A673 (cell line): ENCODE results near the gene CPPED1.

ENCODE experiments used
- EZH2 ChIP-seq: fragments of 200-600 bp; sonication (generic); IDR thresholded peaks from 2 replicates; pipeline ENCODE4 v1.6.1; 2017; ENCODE audit warnings: borderline replicate concordance, low read depth, mild to moderate bottlenecking, mixed read lengths, antibody characterized with exemption, low read length; ENCODE audit not compliant: poor library complexity, severe bottlenecking
- TF ChIP-seq, protein P1 (sequence below): fragments of 300-800, 200-600 bp; sonication (generic); conservative IDR thresholded peaks from 2 replicates; pipeline ENCODE4 v1.5.1; 2017; ENCODE audit warnings: low read depth, mild to moderate bottlenecking, antibody characterized with exemption, low read length, moderate library complexity, mixed read lengths

DNA sequence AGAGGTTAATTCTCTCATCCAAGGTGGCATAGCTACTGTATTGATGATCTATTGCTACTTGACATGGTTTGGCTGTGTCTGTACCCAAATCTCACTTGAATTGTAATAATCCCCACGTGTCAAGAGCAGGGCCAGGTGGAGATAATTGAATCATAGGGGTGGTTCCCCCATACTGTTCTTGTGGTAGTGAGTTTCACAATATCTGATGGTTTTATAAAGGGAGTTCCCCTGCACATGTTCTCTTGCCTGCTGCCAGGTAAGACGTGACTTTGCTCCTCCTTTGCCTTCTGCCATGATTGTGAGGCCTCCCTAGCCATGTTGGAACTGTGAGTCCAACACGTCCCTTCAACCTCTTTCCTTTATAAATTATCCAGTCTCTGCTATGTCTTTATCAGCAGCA, 22.9 kb upstream of the CPPED1 start:
- TF ChIP-seq, protein P1, sequence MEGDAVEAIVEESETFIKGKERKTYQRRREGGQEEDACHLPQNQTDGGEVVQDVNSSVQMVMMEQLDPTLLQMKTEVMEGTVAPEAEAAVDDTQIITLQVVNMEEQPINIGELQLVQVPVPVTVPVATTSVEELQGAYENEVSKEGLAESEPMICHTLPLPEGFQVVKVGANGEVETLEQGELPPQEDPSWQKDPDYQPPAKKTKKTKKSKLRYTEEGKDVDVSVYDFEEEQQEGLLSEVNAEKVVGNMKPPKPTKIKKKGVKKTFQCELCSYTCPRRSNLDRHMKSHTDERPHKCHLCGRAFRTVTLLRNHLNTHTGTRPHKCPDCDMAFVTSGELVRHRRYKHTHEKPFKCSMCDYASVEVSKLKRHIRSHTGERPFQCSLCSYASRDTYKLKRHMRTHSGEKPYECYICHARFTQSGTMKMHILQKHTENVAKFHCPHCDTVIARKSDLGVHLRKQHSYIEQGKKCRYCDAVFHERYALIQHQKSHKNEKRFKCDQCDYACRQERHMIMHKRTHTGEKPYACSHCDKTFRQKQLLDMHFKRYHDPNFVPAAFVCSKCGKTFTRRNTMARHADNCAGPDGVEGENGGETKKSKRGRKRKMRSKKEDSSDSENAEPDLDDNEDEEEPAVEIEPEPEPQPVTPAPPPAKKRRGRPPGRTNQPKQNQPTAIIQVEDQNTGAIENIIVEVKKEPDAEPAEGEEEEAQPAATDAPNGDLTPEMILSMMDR = no peak
- no peak for TF ChIP-seq EZH2
